Measurements from ENCODE around the gene NLN.

GRCh38 chr5:65699338-65699737, 22.7 kb upstream of the NLN start:
- TF ChIP-seq CTCF (IDR thresholded peaks at IDR 0.05) (no peak), POLR2AphosphoS5 (IDR thresholded peaks at IDR 0.05; ENCODE audit: insufficient read depth in 1 of 2, low read depth in 1 of 2) (no peak), POLR2A (IDR thresholded peaks at IDR 0.05) (no peak)
